HL-60 (cell line): ENCODE results near the gene PPP2CA.

Experiments
- DNase-seq, 2 experiments: peaks; one replicate each; pipeline ENCODE4 v3.0.0-alpha.2; 2010 to 2020; ENCODE audit warnings: low read depth in 1 of 2, low spot score in 1 of 2
- H3K27ac ChIP-seq: fragments of 250-450 bp; sonication (Bioruptor Pico); replicated peaks from 2 replicates; pipeline ENCODE4 v1.5.1; 2020; ENCODE audit warnings: mild to moderate bottlenecking, moderate library complexity
- H3K27me3 ChIP-seq: fragments of 250-450 bp; sonication (Bioruptor Pico); 2 replicates; pipeline ENCODE4 v1.5.1; 2021; ENCODE audit warnings: mild to moderate bottlenecking, moderate library complexity; ENCODE audit not compliant: insufficient read depth, poor library complexity, severe bottlenecking
- H3K4me3 ChIP-seq: replicated peaks from 2 replicates; pipeline ENCODE4 v1.5.1; 2011; ENCODE audit warnings: mild to moderate bottlenecking, control low read depth, low read length; ENCODE audit not compliant: insufficient read depth
- GABPA ChIP-seq: IDR thresholded peaks from 2 replicates; pipeline ENCODE4 v1.6.1; 2012; ENCODE audit warnings: low read depth
- POLR2AphosphoS5 ChIP-seq: IDR thresholded peaks from 2 replicates; pipeline ENCODE4 v1.6.1; 2012; ENCODE audit warnings: low read depth
- SPI1 ChIP-seq: IDR thresholded peaks from 2 replicates; pipeline ENCODE4 v1.6.1; 2012; ENCODE audit warnings: low read depth, mild to moderate bottlenecking, borderline replicate concordance
- TF ChIP-seq, protein P1 (sequence below): IDR thresholded peaks from 2 replicates; pipeline ENCODE4 v1.6.1; 2012; ENCODE audit warnings: low read depth; ENCODE audit not compliant: insufficient replicate concordance
- TF ChIP-seq, protein P2 (sequence below): IDR thresholded peaks from one replicate; pipeline ENCODE4 v1.5.1; 2011; ENCODE audit warnings: low read length, control low read depth, inconsistent platforms; ENCODE audit not compliant: insufficient read depth

The PPP2CA gene

DNA sequence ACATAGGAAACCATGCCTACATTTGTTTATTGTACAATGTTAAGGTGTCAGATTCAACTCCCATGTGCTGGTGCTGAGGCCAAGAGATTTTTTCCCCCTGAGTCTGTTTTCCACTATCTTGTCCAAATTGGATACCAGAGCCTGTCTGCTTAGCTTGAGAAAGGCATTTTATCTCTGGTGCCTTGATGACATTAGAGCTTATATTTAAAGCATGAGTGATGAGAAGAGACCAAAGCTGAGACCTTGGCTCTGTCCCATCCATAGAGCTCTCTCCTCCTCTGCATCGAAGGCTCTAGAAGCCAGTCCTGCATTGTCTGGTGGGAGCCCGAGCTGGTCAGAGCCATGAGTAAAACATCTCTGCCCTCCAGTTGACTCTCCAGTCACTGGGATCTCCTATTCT lies 10.4 kb upstream of the PPP2CA start:
- Histone ChIP-seq H3K27me3 (no peaks in the 10 kb centered on the region), H3K27ac (no peak overlapping the region), H3K4me3 (no peak overlapping the region)
- DNase-seq = no peak
- TF ChIP-seq POLR2AphosphoS5 (no peak), GABPA (no peak), SPI1 (no peak)
- TF ChIP-seq, protein P1, sequence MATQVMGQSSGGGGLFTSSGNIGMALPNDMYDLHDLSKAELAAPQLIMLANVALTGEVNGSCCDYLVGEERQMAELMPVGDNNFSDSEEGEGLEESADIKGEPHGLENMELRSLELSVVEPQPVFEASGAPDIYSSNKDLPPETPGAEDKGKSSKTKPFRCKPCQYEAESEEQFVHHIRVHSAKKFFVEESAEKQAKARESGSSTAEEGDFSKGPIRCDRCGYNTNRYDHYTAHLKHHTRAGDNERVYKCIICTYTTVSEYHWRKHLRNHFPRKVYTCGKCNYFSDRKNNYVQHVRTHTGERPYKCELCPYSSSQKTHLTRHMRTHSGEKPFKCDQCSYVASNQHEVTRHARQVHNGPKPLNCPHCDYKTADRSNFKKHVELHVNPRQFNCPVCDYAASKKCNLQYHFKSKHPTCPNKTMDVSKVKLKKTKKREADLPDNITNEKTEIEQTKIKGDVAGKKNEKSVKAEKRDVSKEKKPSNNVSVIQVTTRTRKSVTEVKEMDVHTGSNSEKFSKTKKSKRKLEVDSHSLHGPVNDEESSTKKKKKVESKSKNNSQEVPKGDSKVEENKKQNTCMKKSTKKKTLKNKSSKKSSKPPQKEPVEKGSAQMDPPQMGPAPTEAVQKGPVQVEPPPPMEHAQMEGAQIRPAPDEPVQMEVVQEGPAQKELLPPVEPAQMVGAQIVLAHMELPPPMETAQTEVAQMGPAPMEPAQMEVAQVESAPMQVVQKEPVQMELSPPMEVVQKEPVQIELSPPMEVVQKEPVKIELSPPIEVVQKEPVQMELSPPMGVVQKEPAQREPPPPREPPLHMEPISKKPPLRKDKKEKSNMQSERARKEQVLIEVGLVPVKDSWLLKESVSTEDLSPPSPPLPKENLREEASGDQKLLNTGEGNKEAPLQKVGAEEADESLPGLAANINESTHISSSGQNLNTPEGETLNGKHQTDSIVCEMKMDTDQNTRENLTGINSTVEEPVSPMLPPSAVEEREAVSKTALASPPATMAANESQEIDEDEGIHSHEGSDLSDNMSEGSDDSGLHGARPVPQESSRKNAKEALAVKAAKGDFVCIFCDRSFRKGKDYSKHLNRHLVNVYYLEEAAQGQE = no peak
- TF ChIP-seq, protein P2, sequence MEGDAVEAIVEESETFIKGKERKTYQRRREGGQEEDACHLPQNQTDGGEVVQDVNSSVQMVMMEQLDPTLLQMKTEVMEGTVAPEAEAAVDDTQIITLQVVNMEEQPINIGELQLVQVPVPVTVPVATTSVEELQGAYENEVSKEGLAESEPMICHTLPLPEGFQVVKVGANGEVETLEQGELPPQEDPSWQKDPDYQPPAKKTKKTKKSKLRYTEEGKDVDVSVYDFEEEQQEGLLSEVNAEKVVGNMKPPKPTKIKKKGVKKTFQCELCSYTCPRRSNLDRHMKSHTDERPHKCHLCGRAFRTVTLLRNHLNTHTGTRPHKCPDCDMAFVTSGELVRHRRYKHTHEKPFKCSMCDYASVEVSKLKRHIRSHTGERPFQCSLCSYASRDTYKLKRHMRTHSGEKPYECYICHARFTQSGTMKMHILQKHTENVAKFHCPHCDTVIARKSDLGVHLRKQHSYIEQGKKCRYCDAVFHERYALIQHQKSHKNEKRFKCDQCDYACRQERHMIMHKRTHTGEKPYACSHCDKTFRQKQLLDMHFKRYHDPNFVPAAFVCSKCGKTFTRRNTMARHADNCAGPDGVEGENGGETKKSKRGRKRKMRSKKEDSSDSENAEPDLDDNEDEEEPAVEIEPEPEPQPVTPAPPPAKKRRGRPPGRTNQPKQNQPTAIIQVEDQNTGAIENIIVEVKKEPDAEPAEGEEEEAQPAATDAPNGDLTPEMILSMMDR = no peak

DNA sequence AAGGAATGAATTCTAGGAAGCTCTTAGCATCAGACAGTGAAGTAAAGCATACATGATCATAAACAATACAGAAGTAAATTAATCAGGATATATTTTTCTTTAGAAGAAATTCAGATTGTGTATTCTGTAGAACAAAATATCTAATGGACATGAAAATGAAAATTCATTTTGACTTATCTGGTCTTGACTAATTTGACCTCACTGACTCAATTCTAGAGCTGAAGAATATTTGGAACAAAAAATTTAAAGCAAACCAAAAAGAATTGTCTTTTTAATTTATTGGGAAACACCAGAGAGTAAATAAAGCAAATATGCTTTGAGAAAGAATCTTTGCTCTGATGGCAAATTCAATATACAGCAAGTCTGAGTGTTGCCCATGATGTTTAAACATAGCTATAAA lies 2.8 kb upstream of the PPP2CA start:
- DNase-seq = no peak
- no peak overlapping the region for H3K4me3 ChIP-seq
- no peak overlapping the region for H3K27ac ChIP-seq
- TF ChIP-seq GABPA (no peak), SPI1 (no peak), POLR2AphosphoS5 (no peak)
- TF ChIP-seq, protein P1 = no peak
- TF ChIP-seq, protein P2 = no peak
- H3K27me3 ChIP-seq = no peaks in the 10 kb centered on the region

DNA sequence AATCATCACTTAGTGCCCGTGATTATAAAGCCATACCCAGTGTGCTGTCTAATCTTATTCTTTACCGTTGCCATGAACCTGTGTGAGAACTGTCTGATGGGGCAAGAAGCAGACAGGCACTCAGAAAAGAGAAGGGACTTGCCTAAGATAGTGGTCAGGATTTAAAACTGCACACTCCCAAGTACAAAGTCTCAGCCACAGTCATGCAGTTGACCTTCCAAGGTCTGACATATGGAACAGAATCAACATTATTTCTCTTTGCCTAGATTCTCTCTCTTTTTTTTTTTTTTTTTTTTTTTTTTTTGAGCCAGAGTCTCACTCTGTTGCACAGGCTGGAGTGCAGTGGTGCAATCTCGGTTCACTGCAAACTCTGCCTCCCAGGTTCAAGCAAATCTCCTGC lies 1.9 kb upstream of the PPP2CA start:
- H3K27me3 ChIP-seq = no peaks in the 10 kb centered on the region
- H3K4me3 ChIP-seq = no peak overlapping the region
- no peak for TF ChIP-seq SPI1
- TF ChIP-seq, protein P2 = no peak
- no peak overlapping the region for H3K27ac ChIP-seq
- no peak for DNase-seq

DNA sequence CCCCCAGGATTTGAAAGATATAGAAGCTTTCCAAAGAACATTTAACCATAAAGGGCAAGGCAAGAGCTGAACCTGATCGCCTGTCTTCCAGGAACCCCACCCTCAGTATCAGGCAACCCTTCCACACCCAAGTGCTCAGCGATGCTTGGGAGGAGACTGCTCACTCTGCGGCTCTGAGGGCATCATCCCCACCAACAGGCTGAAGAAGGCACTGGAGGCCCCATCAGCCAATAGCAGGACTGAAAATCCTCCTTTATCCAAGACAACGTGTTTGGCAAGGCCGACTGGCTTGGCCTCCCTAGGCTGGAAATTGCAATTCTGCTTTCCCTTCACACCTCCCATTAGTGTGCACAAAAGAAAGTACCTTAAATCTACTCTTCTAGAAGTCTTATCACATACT lies 1.4 kb upstream of the PPP2CA start:
- TF ChIP-seq GABPA (no peak), POLR2AphosphoS5 (no peak), SPI1 (no peak)
- TF ChIP-seq, protein P2 = no peak
- TF ChIP-seq, protein P1 = no peak
- Histone ChIP-seq H3K27me3 (no peaks in the 10 kb centered on the region), H3K4me3 (no peak overlapping the region), H3K27ac (no peak overlapping the region)
- DNase-seq = no peak
